ENCODE measurements around the gene CYP20A1.

- TF ChIP-seq, protein P1, sequence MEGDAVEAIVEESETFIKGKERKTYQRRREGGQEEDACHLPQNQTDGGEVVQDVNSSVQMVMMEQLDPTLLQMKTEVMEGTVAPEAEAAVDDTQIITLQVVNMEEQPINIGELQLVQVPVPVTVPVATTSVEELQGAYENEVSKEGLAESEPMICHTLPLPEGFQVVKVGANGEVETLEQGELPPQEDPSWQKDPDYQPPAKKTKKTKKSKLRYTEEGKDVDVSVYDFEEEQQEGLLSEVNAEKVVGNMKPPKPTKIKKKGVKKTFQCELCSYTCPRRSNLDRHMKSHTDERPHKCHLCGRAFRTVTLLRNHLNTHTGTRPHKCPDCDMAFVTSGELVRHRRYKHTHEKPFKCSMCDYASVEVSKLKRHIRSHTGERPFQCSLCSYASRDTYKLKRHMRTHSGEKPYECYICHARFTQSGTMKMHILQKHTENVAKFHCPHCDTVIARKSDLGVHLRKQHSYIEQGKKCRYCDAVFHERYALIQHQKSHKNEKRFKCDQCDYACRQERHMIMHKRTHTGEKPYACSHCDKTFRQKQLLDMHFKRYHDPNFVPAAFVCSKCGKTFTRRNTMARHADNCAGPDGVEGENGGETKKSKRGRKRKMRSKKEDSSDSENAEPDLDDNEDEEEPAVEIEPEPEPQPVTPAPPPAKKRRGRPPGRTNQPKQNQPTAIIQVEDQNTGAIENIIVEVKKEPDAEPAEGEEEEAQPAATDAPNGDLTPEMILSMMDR (IDR thresholded peaks at IDR 0.05), result no peak
- TF ChIP-seq POLR2A (IDR thresholded peaks at IDR 0.05), result no peak
These were observed 103.0 kb downstream of the CYP20A1 start for GRCh38 chr2:203341741-203342310.
